ENCODE measurements around the gene KMT2B. TPM values are rescaled to one million over a fixed set of nuclear protein-coding genes. Genes with fewer than 3 reads are reported as not detected.
"Not testable (repeated sequence)": the region's sequence is repeated elsewhere in the genome, so short reads cannot be mapped to it uniquely, and the experiment has no call there.

Gene KMT2B
- total RNA-seq, 1 donor from 2014 or later, result 72.8 TPM

DNA sequence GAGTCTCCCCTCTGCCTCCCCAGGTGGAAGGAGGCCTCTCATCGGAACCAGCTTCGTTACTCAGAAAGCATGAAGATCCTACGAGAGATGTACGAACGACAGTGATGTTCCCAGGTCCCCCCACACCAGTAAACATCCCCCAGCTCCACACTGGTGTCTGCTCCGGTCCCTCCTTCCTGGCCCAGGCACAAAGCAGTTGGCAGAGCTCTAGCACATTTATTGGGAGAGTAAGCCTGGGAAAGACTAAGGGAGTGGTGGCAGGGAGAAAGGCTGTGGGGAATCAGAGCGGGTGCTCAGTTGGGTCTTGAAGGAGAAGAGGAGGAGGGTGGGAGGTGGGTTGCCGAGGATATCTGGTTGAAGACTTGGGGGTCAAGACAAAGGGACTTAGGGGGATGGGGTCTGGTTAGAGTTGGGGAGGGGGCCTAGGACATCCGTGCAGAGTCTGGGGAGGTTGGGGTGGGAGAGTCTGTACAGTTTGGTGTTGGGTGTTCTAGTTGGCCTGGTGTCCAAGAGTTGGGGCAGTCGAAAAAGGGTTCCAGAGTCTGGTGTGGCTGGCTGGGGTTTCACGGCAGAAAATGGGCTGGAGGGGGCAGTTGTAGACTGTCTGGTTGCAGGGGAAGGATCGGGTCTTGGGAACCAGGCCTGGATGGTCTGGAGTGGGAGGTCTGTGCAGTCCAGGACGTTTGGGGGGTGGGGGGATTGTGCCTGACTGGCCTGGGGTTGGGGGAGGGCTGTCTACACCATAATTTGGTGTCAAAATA is 36.7 kb downstream of the KMT2B start:
- intact Hi-C loops (cut with micrococcal nuclease), result no loop called here

DNA sequence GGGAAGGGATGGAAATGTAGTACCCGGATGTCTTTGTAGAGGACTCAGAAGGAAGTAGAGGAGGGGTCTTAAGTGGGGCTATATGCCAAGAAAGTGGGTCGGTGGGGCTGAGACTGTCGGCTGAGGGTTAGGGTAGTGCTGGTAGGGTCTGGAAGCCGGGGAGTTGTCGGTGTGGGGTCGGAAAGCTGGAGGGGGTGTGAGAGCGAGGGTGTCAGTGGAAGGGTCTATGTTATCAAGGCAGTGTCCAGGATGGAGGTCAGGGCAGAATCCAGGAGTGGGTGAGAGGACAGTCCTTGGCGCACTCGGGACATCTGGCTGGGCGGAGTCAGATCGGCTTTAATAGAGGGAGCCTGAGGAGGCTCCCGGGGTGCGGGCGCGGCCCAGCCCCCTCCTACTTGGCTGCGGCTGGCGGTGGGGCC is 37.3 kb downstream of the KMT2B start:
- intact Hi-C loops (cut with micrococcal nuclease), result no loop called here

DNA sequence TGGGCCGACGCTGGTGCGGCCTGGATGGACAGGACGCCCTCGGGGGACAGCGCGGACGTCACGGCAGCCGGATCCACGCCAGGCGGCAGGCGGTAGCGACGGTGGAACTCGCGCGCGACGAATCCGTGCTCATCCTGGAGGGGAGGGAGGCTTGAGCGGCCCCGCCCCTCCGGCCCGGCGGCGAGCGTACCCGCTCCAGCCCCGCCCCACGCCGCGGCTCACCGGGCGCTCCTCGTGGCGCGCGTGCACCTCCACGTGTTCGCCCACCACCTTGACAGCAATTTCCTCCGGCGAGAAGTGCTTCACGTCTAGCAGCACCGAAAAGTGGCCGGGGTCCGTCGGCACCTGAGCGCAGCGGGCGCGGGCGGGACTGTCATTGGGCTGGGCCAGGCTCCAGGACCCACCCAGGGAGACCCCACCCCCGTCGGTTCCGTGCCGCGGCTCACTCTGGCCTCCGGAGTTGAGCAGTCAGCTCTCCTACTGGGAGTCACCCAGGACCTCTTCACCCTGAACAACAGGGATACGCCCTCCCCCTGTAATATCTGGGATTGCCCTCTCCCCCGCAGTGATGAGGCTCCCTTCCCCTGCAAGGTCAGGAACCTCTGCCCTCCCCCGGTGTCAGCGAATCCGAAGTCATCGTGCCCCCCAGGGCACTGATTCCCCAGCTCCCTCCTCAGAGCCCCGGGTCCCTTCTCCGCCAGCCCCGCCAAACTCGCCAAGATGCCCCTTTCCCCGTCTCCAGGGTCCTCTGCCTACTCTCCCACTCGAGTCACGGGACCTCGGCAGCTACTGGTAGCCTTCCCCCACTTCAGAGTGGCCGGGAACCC is 38.0 kb downstream of the KMT2B start:
- intact Hi-C loops (cut with micrococcal nuclease), result no loop called here

DNA sequence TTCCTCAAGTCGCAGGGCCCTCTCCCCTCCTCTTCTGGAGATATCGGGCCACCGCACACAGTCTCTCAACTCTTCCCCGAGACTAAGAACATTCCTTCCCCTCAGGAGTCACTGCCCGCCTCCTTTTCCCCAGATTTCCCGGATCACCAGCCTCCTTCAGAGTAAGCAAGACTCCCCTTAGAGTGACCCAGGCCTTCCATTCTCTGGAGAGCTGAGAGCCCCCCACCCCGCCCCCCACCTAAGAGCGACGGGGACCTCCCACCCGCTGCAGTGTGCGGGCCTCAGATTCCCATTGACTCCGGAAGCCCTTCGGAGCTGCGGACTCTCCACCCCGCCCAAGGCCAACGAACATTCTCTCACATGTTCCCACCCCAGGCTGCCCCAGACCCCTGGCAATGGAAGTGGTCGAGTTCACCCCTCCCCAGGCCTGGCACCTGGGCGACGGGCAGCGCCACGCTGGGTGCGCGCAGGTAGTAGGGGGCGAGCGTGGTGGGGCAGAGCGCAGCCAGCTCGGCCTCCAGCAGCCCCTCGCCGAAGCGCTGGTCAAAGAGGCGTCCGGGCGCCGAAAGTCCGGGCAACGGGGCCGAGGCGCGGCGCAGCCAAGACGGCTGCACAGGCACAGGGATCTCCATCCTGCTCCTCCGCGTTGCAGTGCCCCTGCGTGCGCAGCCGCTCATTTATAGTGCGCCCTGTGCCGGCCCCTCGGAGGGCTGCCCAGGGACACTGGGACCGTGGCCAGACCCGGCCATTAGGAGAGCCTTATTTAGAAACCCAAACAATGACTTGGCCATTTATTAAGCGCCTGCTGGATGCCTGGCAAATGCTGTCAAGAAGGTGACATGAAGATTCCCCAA is 38.8 kb downstream of the KMT2B start, which contains the start of gene HSPB6:
HSPB6 (minus strand) TSS at position 653 of the 854 bp plus-strand sequence; CDS start at position 632, 21 bp downstream.
- intact Hi-C loops (cut with micrococcal nuclease), result no loop called here

DNA sequence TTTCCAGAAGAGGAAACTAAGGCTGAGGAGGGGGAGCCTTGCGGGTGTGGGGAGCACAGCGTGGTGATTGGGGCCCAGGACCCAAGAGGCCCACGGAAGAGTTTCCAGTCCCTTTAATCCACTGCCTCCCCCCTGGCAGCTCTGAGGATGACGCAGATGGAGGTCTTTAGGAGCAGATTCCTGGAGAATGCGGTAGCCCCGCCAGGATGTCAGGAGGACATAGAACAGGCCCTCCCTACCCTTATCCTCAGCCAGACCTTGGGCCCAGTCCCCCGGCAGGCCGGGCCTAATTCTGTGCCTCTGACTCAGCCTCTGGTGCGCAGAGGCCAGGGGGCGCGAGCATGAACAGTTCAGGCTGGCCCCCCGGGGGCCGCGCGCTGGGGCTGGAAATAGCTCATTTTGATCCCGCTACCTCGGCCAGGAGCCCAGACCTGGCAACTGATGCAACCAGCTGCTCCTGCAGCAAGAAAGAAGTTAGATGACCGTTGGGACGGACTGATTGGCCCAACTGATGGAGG is 39.5 kb downstream of the KMT2B start:
- intact Hi-C loops (cut with micrococcal nuclease), result no loop called here

DNA sequence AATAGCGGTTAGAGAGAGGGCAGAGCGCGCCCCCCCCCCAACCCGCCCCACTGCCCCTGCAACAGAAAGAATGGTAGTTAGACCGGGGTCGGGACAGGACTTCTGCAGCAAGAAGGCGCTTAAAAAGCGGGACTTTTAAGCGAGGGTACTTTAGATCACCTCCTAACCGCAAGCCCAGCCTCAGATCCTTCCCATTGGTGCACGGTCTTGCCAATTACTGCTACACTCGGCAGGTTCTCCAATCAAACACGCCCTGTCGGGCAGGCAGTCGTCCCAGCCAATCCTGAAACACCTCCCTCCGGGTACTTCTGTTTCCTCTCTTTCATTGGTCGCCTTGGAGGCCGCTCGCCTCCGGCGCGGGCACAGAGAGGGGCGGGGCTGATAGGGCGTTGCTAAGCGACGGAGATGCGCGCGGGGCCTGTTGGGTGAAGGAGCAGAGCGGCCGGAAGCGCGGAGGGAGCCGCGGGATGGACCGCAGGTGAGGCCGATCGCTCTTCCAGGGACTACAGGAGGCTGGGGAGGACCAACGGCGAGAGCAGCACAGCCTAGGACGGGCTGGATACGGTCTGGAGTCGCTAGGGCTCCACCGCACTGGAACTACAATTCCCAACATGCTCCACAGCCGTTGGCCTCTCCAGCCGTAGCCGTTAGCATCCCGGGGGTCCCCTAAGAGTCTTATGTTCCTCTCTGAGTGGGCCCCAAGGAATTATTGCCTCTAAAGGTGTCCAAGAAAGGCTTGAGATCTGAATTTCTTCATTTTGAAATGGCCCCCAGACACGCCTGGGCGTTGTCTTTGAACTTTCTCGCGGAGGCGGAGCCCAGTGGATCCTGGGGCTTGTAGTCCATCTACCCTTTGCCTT is 40.2 kb downstream of the KMT2B start, which contains the start of gene PROSER3:
PROSER3 (plus strand) TSS at position 428 of the 860 bp plus-strand sequence; CDS start at position 468, 40 bp downstream.
- intact Hi-C loops (cut with micrococcal nuclease), result loop anchor here (1.0 kb wide), 9 partner anchors 10 to 357 kb away; partner anchors contain the start of genes ARHGAP33, HAUS5, LIN37 and SDHAF1

DNA sequence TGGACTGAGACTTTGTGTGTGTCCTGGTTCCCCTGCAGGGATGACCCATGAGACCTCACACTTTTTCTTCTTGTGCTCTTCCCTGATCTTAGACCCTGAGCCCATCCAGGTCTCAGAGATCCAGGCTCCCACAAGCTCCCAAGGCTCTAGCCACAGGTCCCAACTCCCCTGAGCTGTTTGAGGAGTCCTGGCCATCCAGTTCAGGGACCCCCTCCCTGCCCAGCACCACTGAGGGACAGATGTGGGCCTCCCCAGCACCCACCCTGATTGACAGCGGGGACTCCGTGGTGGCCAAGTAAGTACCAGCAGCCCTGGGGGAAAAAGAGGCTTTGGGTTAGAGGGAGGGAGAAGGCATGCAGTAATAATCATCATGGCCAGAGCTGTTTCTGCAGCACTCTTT is 41.9 kb downstream of the KMT2B start:
- intact Hi-C loops (cut with micrococcal nuclease), result no loop called here

DNA sequence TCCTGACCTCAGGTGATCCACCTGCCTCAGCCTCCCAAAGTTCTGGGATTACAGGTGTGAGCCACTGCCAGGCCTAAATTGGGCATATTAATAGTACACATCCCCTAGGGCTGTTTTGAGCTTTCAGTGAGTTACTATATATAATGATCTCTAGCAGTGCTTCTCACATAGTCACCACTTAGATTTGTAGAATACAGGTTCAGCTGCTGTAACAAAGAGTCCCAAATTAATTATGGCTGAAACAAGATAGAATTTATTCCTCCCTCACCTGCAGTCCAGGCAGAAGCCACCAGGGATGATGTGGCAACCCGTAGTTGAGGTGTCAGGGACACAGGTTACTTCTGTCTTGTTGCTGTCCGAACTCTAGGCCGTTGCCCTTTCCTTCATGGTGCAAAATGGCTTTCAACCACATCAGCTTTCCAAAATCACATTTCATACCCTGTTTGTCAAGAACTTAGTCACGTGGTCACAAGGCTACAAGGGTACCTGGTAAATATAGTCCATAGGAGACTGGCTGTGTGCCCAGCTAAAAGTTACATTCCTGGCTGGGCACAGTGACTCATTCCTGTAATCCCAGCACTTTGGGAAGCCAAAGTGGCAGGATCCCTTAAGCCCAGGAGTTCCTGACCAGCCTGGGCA is 43.0 kb downstream of the KMT2B start:
- intact Hi-C loops (cut with micrococcal nuclease), result no loop called here

DNA sequence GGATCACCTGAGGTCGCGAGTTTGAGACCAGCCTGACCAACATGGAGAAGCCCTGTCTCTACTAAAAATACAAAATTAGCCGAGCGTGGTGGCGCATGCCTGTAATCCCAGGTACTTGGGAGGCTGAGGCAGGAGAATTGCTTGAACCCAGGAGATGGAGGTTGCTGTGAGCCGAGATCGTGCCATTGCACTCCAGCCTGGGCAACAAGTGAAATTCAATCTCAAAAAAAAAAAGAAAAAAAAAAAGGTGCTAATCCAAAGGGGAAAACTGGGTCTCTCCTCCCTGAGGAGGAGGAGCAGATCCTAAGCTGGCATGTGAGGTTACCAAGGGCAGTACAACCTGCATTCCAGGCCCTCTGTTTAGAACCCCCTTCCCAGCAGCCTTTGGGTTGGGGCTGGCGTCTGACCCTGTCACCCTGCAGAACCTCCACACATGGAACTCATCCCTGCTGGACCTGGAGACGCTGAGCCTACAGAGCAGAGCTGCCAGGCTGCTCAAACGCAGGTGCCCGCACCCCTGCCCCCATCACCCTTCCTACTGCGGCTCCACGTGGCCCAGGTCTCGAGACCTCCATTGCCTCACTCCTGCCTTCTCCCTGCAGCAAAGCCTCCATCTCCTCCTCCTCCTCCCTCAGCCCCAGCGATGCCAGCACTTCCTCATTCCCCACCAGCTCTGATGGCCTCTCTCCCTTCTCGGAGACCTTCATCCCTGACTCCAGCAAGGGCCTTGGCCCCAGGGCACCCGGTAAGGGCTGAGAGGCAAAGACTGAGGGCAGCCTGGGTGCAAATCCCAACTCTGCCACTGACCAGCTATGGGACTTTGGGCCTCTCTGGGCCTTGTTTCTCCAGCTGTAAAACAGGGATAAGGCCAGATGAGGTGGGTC is 46.9 kb downstream of the KMT2B start:
- intact Hi-C loops (cut with micrococcal nuclease), result no loop called here

DNA sequence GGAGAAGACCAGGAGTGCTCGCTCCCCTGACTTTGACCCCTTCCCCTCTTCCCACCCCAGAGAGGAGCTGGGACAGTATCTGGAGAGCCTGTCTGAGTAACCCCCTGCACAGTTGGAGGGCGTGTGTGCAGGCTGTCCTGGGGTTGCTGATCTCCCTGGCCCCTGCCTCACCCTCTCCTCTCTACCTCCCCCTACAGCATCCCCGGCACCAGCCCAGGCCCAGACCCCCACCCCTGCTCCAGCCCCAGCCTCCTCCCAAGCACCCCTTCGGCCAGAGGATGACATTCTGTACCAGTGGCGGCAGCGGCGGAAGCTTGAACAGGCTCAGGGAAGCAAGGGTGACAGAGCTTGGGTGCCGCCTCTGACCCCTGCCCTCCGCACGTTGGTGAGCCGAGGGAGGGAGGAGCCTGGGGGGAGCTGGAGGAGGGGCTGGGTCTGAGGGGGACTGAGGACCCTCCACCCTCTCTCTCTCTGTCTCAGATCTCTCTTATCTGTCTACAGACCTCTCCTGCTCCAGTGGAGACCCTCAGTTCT is 48.8 kb downstream of the KMT2B start:
- intact Hi-C loops (cut with micrococcal nuclease), result no loop called here

DNA sequence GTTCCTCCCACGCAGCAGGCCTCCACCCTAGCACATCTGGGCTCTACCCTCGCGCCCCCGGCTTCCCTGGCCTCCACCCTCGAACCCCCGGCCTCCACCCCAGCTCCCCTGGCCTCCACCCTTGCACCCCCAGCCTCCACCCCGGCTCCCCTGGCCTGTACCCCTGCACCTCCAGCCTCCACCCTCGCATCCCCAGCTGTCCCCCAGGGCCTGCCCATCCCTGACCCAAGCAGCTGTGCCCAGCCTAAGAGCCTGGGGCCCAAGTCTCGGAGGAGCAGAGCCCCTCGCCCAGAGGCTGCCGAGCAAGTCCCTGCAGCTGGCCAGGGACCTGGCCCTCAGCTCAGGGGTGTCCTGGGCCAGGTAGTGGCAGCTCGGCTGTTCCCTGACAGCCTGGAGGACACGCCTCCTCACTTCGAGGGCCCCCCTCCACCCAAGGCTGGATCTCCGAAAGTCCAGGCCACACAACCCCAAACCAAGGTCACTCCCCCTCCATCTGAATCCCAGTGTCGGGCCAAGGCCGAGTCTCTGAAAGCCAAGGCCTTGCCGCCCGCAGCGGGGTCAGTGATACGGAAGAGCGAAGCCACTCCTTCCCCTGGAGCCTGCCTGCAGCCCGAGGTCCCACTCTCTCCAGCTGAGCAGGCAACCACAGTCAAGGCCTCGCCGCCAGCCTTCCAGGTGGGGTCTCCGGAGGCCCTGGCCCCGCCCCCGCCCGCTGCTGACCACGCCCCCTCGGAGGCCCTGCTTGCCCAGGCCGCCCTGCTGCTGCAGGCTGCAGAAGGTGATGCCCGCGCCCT is 49.7 kb downstream of the KMT2B start:
- intact Hi-C loops (cut with micrococcal nuclease), result no loop called here

DNA sequence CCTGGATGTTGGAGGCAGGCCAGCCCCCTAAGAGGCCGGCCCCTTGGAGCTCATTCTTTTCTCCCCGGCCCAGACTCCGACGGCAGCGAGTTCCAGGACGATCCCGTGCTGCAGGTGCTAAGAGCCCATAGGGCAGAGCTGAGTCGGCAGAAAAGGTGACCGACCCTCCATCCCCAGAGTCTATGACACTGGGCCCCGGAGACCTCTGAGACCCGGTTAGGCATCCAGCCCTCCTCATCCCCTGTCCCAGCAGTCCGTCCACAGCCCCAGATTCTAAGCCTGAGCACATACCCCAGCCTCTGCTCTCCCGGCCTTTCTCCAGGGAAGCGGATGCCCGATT is 50.2 kb downstream of the KMT2B start:
- intact Hi-C loops (cut with micrococcal nuclease), result no loop called here

DNA sequence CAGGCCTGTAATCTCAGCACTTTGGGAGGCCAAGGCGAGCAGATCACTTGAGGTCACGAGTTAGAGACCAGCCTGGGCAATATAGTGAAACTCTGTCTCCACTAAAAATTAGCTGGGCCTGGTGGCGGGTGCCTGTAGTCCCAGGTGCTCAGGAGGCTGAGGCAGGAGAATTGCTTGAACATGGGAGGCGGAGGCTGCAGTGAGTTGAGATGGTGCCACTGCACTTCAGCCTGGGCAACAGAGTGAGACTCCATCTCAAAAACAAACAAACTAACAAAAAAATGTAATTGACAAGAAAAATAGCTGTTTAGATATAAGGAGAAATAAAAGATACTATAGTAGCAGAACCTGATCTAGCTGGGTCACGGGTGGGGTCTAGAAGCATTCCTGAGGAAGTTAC is 54.6 kb downstream of the KMT2B start:
- intact Hi-C loops (cut with micrococcal nuclease), result not testable (repeated sequence)

DNA sequence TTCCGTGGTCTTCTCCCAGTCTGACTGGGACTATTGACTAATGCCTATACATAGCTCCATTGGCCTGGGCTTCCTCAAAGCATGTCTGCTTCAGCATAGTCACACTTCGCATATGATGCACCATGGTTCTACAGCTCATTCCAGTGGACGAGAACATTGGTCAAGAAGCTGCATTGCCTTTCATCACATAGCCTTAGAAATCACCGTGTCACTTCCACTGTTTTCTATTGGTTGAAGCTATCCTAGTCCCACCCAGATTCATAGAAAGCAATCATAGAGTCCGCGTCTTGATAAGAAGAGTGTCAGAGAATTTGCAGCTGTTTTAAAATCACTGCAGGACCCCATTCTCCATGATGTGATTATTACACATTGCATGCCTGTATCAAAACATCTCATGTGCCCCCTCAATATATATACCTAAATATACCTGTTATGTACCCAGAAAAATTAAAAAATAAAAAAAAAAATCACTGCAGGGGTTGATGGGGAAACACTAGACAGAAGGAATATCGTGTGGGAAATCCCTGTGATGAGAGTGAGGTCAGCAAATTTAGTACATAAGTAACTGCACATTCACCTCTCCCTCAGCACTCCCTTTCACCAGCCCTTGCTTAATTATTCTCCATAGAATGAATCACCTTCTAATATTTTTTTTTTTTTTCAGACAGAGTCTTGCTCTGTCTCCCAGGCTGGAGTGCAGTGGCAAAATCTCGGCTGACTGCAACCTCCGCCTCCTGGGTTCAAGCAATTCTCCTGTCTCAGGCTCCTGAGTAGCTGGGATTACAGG is 55.4 kb downstream of the KMT2B start:
- intact Hi-C loops (cut with micrococcal nuclease), result no loop called here

DNA sequence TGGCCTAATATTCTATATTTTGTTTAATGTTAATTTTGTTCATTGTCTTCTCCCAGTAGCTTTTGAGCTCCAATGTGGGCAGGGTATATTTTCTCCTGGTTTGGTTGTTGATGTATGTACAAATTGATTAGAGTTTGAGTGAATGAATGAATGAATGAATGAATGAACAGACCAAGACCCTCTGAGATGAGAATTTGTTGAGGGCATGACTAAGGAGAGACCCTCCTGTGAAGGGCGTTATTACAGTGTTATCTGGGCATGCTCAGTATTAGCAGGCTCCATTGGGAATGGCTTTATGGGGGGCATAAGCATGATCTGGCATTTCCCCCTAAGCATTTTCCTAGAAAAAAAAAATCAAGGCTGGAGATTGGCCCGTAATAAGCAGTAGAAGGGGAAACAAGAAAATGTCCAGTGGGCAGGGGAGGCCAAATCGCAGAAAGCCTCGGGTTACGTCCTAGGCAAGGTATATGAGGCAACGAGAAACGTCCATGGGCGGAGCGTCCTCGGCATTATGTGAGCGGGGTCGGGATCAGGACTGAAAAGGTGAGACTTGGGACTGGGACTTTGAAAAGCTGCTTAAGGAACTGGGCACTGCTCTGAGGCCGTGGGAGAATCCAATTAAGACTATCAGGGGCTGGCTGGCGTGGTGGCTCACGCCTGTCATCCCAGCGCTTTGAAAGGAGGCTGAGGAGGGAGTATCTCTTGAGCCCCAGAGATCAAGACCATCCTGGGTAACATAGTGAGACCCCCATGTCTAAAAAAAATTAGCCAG is 56.7 kb downstream of the KMT2B start:
- intact Hi-C loops (cut with micrococcal nuclease), result loop anchor here (1.0 to 2.0 kb wide), 13 partner anchors 16 to 341 kb away; partner anchors contain the start of genes ALKBH6, COX6B1, LIN37 and PROSER3

DNA sequence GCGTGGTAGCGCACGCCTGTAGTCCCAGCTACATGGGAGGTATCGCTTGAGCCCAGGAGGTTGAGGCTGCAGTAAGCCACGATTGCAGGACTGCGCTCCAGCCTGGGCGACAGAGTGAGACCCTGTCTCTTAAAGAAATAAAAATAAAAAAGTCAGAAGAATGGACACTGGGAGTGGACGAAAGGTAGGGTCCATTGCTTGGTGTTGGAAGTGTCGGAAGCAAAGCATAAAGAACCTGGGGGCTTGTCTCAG is 57.2 kb downstream of the KMT2B start:
- intact Hi-C loops (cut with micrococcal nuclease), result loop anchor here (1.0 to 2.0 kb wide), 13 partner anchors 17 to 340 kb away; partner anchors contain the start of genes ALKBH6, COX6B1, LIN37 and PROSER3
